Mononuclear cell (primary cell): ENCODE measurements around the gene TLK1. TPM values are rescaled to one million over a fixed set of nuclear protein-coding genes. Genes with fewer than 3 reads are reported as not detected.

Source experiments
- H3K27me3 ChIP-seq: 2 replicates; pipeline ENCODE4 v1.6.0; 2011; ENCODE audit warnings: low read length, control low read depth; ENCODE audit not compliant: insufficient read depth
- H3K4me1 ChIP-seq: 2 replicates; pipeline ENCODE4 v1.5.1; 2011; ENCODE audit warnings: mild to moderate bottlenecking, low read length, control low read depth; ENCODE audit not compliant: insufficient read depth
- H3K4me3 ChIP-seq: 2 replicates; pipeline ENCODE4 v1.5.1; 2011; ENCODE audit warnings: mild to moderate bottlenecking, low read length, moderate library complexity
- H3K9me3 ChIP-seq: 2 replicates; pipeline ENCODE4 v1.5.1; 2011; ENCODE audit warnings: low read depth, mild to moderate bottlenecking, control low read depth, low read length
- total RNA-seq: library from RNA; depleted of rRNA; stranded (reverse); fragments of >200 nt; gene quantifications from one replicate; pipeline ENCODE4 v1.2.3, GENCODE V29; 2012

TLK1 gene
- total RNA-seq, 1 donor: 57.4 TPM

GRCh38 chr2:170968205-170969003, 192.3 kb downstream of the TLK1 start:
- no peaks in the 10 kb centered on the region for H3K27me3 ChIP-seq
- H3K4me3 ChIP-seq: no peak overlapping the region
- peaks cover 7% of the 10 kb centered on the region for H3K4me1 ChIP-seq
- H3K9me3 ChIP-seq: no peaks in the 10 kb centered on the region

- Histone ChIP-seq H3K4me1 (no peaks in the 10 kb centered on the region), H3K27me3 (no peaks in the 10 kb centered on the region), H3K4me3 (no peak overlapping the region), H3K9me3 (no peaks in the 10 kb centered on the region)
Observed at GRCh38 chr2:170967553-170967952, 193.1 kb downstream of the TLK1 start.

GRCh38 chr2:170966648-170967396, 193.9 kb downstream of the TLK1 start:
- Histone ChIP-seq H3K27me3 (no peaks in the 10 kb centered on the region), H3K4me1 (no peaks in the 10 kb centered on the region), H3K9me3 (no peaks in the 10 kb centered on the region), H3K4me3 (no peak overlapping the region)

- H3K9me3 ChIP-seq: no peaks in the 10 kb centered on the region
Observed at GRCh38 chr2:170965446-170966225, 195.1 kb downstream of the TLK1 start.

GRCh38 chr2:170963386-170963785, 197.3 kb downstream of the TLK1 start:
- no peaks in the 10 kb centered on the region for H3K27me3 ChIP-seq
- H3K9me3 ChIP-seq: no peaks in the 10 kb centered on the region
- H3K4me3 ChIP-seq: no peak overlapping the region
- no peaks in the 10 kb centered on the region for H3K4me1 ChIP-seq

More at GRCh38 chr2:170965446-170966225, 195.1 kb downstream of the TLK1 start:
- Histone ChIP-seq H3K4me3 (no peak overlapping the region), H3K4me1 (no peaks in the 10 kb centered on the region), H3K27me3 (no peaks in the 10 kb centered on the region)

- Histone ChIP-seq H3K27me3 (no peaks in the 10 kb centered on the region), H3K4me3 (no peak overlapping the region)
Observed at GRCh38 chr2:170953941-170954340, 206.8 kb downstream of the TLK1 start.

GRCh38 chr2:170950221-170950761, 210.4 kb downstream of the TLK1 start:
- H3K4me1 ChIP-seq: peaks cover 14% of the 10 kb centered on the region
- H3K9me3 ChIP-seq: no peaks in the 10 kb centered on the region
- H3K27me3 ChIP-seq: no peaks in the 10 kb centered on the region
- H3K4me3 ChIP-seq: no peak overlapping the region

More at GRCh38 chr2:170953941-170954340, 206.8 kb downstream of the TLK1 start:
- Histone ChIP-seq H3K4me1 (peaks cover 14% of the 10 kb centered on the region), H3K9me3 (no peaks in the 10 kb centered on the region)

- H3K4me1 ChIP-seq: peaks cover 14% of the 10 kb centered on the region
- no peaks in the 10 kb centered on the region for H3K27me3 ChIP-seq
- H3K4me3 ChIP-seq: no peak overlapping the region
- no peaks in the 10 kb centered on the region for H3K9me3 ChIP-seq
Observed at GRCh38 chr2:170949415-170949814, 211.3 kb downstream of the TLK1 start.

- Histone ChIP-seq H3K27me3 (no peaks in the 10 kb centered on the region), H3K4me1 (peaks cover 1% of the 10 kb centered on the region), H3K9me3 (no peaks in the 10 kb centered on the region), H3K4me3 (no peak overlapping the region)
Observed at GRCh38 chr2:170944545-170944944, 216.1 kb downstream of the TLK1 start.

- H3K9me3 ChIP-seq: no peaks in the 10 kb centered on the region
- no peak overlapping the region for H3K4me3 ChIP-seq
- H3K27me3 ChIP-seq: no peaks in the 10 kb centered on the region
- peaks cover 3% of the 10 kb centered on the region for H3K4me1 ChIP-seq
Observed at GRCh38 chr2:170943596-170943995, 217.1 kb downstream of the TLK1 start.

- Histone ChIP-seq H3K9me3 (no peaks in the 10 kb centered on the region), H3K4me1 (peaks cover 5% of the 10 kb centered on the region), H3K27me3 (no peaks in the 10 kb centered on the region), H3K4me3 (no peak overlapping the region)
Observed at GRCh38 chr2:170943041-170943440, 217.7 kb downstream of the TLK1 start.

- no peaks in the 10 kb centered on the region for H3K27me3 ChIP-seq
- H3K4me1 ChIP-seq: peaks cover 5% of the 10 kb centered on the region
- no peaks in the 10 kb centered on the region for H3K9me3 ChIP-seq
- no peak overlapping the region for H3K4me3 ChIP-seq
Observed at GRCh38 chr2:170942615-170943014, 218.1 kb downstream of the TLK1 start.
